Muscle of leg (tissue), 11 donors: ENCODE measurements around the gene ALDH3A1. TPM values are rescaled to one million over a fixed set of nuclear protein-coding genes. Genes with fewer than 3 reads are reported as not detected.
A peak's percentile ranks its signal among the peaks of the same experiment; 100 is the strongest.

Experiments used
- DNase-seq: peaks from one replicate; pipeline ENCODE4 v3.0.0; 2013
- H3K27ac ChIP-seq: one replicate; pipeline ENCODE4 v1.5.1; 2013; ENCODE audit warnings: mild to moderate bottlenecking, low read length, control low read depth
- H3K27me3 ChIP-seq: one replicate; pipeline ENCODE4 v1.6.1; 2013; ENCODE audit warnings: low read length; ENCODE audit not compliant: control insufficient read depth, insufficient read depth
- H3K36me3 ChIP-seq: one replicate; pipeline ENCODE4 v1.6.1; 2013; ENCODE audit warnings: low read length; ENCODE audit not compliant: control insufficient read depth, insufficient read depth
- H3K4me1 ChIP-seq: one replicate; pipeline ENCODE4 v1.6.1; 2013; ENCODE audit warnings: low read length; ENCODE audit not compliant: control insufficient read depth, insufficient read depth
- H3K4me3 ChIP-seq: one replicate; pipeline ENCODE4 v1.5.1; 2013; ENCODE audit warnings: low read length, control low read depth
- H3K9me3 ChIP-seq: replicated peaks from 2 replicates; pipeline ENCODE4 v1.6.1; 2013; ENCODE audit warnings: low read depth, low read length; ENCODE audit not compliant: control insufficient read depth
- WGBS: methylation state at CpG from one replicate; pipeline ENCODE4 v1.1.5; 2013; ENCODE audit warnings: missing lambda C conversion rate; ENCODE audit not compliant: insufficient coverage; 5-methylcytosine and 5-hydroxymethylcytosine counted together
- polyA plus RNA-seq, 8 donors: library from polyadenylated mRNA; unstranded; fragments of 120-200 nt; gene quantifications; one replicate each; pipeline versions ENCODE4 v1.2.1 to v1.2.3, GENCODE V29; 2013; ENCODE audit warnings: inconsistent platforms in 1 of 8, low replicate concordance in 1 of 8; ENCODE audit not compliant: insufficient read length in 8 of 8, insufficient read depth in 1 of 8
- total RNA-seq: library from RNA; stranded (reverse); fragments of 120-200 nt; gene quantifications from one replicate; pipeline ENCODE4 v1.2.4, GENCODE V29; 2013

The ALDH3A1 gene
- total and polyA plus RNA-seq, 9 donors, result 0.18 to 0.57 (median 0.29) TPM

- no peaks in the 10 kb centered on the region for H3K36me3 ChIP-seq
- H3K27me3 ChIP-seq, result peaks cover 8% of the 10 kb centered on the region
- WGBS, result 90% methylated on average over 3 of the region's 3 CpGs
- peaks cover 27% of the 10 kb centered on the region for H3K4me1 ChIP-seq
- no peaks in the 10 kb centered on the region for H3K9me3 ChIP-seq
- no peak overlapping the region for H3K27ac ChIP-seq
- DNase-seq, result no peak
- H3K4me3 ChIP-seq, result no peak overlapping the region
Observed at GRCh38 chr17:19750835-19751234, 2.7 kb upstream of the ALDH3A1 start.

DNA sequence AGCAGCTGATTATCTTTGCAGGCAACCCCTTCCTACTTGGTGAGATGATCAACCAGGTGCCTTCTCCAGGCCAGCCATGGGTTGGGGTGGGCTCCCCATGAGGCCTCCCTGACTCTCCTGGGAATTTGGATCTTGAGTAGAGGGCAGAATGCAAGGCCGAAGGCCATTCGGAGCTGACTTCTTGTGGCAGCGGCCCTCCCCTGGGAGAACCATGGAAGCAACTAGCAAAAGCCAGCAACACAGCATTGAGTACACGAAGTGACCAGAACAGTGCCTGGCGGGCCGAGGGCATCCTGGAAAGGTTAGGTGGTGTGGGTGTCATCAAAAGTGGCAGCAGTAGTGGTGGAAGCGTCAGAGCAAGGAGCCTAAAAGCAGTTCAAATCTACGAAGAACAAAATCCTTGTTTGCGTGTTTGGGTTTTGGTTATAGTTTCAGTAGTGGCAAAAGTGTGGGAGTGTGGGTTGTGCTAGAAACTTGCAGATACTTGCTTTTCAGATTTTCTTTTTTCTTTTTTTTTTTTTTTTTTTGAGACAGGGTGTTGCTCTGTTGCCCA, 2.0 kb upstream of the ALDH3A1 start:
- peaks cover 10% of the 10 kb centered on the region for H3K27me3 ChIP-seq
- H3K4me3 ChIP-seq, result no peak overlapping the region
- WGBS, result 92% methylated on average over 8 of the region's 9 CpGs
- H3K27ac ChIP-seq, result no peak overlapping the region
- DNase-seq, result no peak
- peaks cover 31% of the 10 kb centered on the region for H3K4me1 ChIP-seq
- H3K36me3 ChIP-seq, result no peaks in the 10 kb centered on the region
- no peaks in the 10 kb centered on the region for H3K9me3 ChIP-seq

GRCh38 chr17:19748807-19749193, 702 bp upstream of the ALDH3A1 start:
- Histone ChIP-seq H3K9me3 (no peaks in the 10 kb centered on the region), H3K27ac (peak overlapping the region; percentile 6), H3K36me3 (no peaks in the 10 kb centered on the region), H3K4me3 (no peak overlapping the region), H3K27me3 (peaks cover 10% of the 10 kb centered on the region), H3K4me1 (peaks cover 36% of the 10 kb centered on the region)
- DNase-seq, result no peak
- WGBS, result 41% methylated on average over 12 of the region's 13 CpGs

DNA sequence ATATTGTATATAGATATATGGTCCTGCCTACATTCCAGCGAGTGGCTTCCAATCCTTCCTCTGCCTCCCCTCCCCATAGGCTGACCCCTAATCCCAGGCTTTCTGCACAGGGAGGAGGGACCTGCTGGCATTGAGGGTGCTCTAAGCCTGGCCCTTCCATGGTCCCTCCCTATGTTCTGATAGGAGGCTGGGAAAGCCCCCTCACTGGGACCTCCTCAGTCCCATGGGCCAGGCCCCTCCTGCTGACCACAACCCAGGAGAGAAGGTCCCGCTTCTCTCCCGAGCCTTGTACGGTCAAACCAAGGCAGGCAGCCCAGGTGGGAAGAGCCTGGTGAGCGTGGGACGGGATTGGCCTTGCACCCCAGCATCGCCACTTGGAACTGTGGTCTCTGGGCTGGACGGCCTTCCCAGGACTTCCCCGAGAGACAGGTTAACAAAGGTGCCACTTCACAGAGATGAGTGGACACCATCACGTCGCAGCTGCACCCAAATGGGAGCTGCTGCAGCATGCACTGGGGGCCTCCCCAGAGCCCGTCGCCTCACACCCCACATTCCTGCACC, 859 bp downstream of the ALDH3A1 start:
- Histone ChIP-seq H3K27me3 (peaks cover 10% of the 10 kb centered on the region), H3K4me1 (peaks cover 23% of the 10 kb centered on the region), H3K4me3 (no peak overlapping the region), H3K36me3 (no peaks in the 10 kb centered on the region), H3K9me3 (no peaks in the 10 kb centered on the region), H3K27ac (no peak overlapping the region)
- no peak for DNase-seq
- 91% methylated on average over 10 of the region's 13 CpGs for WGBS

DNA sequence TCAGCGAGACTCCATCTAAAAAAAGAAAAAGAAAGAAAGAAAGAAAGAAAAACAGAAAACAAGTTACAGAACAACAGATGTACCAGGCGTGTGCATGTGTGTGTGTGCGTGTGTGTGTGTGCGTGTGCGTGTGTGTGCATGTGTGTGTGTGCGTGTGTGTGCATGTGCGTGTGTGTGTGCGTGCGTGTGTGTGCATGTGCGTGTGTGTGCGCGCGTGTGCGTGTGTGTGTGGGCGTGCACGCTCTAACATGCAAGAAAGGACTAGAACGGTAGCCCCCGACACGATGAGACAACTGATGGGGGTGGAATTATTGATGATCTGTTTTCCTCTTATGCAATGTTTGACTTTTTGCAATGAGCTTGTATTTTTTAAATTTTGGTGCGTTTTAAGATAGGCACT, 1.6 kb downstream of the ALDH3A1 start:
- Histone ChIP-seq H3K4me1 (peaks cover 23% of the 10 kb centered on the region), H3K27ac (no peak overlapping the region), H3K9me3 (no peaks in the 10 kb centered on the region), H3K4me3 (no peak overlapping the region), H3K36me3 (no peaks in the 10 kb centered on the region), H3K27me3 (peaks cover 10% of the 10 kb centered on the region)
- WGBS, result 94% methylated on average over 15 of the region's 20 CpGs
- no peak for DNase-seq

DNA sequence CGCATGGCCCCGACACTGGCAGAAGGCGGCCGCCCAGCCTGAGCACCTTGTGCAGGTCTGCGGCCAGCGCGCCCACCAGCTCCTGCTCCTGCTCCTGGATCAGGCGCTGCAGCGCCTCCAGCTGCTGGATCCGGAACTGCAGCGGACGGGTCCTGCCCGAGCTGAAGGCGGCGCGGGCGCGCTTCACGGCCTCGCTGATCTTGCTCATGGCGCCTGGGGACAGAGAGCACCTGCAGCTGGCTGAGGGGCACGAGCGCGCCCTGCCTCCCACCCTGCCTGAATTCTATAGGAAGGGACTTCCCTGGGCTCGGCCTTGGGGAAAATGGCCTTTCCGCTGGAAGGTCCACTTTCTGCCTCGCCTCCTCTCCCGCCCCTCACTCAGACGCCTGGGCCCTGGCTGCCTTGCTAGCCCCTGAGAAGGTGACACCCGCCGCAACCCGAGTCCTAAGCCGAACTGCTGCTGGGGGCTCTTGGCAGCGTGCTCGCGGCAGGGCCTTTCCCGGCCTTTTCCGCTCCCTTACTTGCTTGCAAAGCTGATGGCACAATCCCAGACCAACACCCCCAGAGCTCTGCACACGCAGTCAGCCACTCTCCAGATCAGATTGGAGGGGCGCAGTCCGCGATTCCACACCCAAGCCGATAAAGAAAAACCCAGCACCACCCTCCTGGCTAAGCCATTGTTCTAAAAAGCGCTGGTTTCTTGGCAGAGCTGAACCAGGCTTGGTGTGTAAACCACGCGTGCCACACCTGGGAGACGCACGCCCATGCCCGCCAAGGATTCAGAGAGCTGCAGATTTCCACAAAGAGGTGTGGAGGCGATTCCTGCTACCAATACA, 3.0 kb downstream of the ALDH3A1 start:
- H3K9me3 ChIP-seq, result no peaks in the 10 kb centered on the region
- peaks cover 10% of the 10 kb centered on the region for H3K27me3 ChIP-seq
- H3K36me3 ChIP-seq, result no peaks in the 10 kb centered on the region
- 22% methylated on average over 47 of the region's 50 CpGs for WGBS
- DNase-seq, result peak; percentile 91
- H3K27ac ChIP-seq, result no peak overlapping the region
- H3K4me1 ChIP-seq, result peaks cover 23% of the 10 kb centered on the region
- peak overlapping the region; percentile 41 for H3K4me3 ChIP-seq

GRCh38 chr17:19744492-19744891, 3.6 kb downstream of the ALDH3A1 start:
- DNase-seq, result no peak
- no peak overlapping the region for H3K27ac ChIP-seq
- H3K9me3 ChIP-seq, result no peaks in the 10 kb centered on the region
- no peaks in the 10 kb centered on the region for H3K36me3 ChIP-seq
- 4% methylated on average over 23 of the region's 26 CpGs for WGBS
- peaks cover 23% of the 10 kb centered on the region for H3K4me1 ChIP-seq
- H3K27me3 ChIP-seq, result peaks cover 10% of the 10 kb centered on the region
- peak overlapping the region; percentile 41 for H3K4me3 ChIP-seq

DNA sequence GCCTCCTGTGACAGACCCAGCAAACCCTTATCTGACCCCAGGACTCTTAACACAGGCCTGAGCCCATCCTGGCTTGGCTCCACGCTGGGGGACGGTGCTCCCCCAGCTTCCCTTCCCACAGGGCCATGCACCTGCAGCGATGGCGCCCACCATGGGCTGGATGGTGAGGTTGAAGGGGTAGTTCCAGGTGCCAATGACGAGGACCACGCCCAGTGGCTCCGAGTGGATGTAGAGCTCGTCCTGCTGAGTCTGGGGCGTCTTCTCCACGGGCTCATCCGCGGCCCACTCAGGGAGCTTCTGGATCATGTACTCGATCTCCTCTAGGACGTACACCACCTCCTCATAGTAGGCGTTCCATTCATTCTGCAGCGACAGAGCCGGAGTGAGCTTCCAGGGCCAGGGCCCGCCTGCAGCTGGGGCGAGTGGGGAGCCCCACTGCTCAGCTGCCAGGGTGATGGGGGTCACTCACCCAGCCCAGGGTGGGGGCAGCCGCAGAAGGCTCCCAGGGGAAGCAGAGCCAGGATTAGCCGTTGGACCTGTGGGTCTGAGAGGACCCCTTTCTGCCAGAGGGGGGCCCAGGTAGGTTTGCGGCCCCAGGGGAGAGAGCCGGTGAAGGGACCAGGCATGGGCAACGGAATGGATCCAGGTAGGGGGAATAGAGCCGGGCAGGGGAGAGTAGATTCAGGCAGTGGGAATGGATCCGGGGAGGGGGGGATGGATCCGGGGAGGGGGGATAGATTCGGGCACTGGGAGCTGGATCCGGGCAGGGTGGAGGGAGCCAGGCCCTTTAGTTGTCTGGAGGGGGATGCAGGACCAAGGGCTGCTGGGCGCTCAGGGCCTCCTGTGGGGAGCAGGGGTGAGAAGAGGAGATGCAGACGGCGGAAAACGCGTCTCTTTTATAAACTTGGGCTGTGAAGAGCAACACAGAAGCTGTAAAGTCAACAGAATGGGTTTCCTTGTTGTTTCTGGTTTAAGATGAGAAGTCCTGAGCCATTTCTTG, 4.7 kb downstream of the ALDH3A1 start:
- Histone ChIP-seq H3K4me3 (no peak overlapping the region), H3K9me3 (no peaks in the 10 kb centered on the region), H3K27me3 (peaks cover 9% of the 10 kb centered on the region), H3K4me1 (peaks cover 17% of the 10 kb centered on the region), H3K36me3 (no peaks in the 10 kb centered on the region), H3K27ac (no peak overlapping the region)
- no peak for DNase-seq
- WGBS, result 90% methylated on average over 30 of the region's 34 CpGs

DNA sequence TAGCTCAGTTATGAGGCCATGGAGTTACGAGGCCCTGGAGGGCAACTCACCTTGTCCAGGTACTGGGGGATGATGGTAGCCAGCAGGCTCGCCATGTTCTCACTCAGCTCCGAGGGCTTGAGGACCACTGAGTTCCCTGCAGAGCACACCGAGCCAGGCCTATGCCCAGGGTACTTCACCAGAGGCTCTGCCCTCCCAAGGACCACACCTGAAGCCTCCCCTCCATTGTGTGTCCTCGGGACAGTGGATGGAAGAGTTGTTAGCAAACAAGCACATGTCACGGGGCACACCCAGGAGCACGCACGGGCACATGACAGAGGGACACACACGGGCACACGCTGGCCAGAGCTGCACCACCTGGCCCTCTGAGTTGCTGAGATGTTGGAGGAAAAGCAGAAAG, 5.6 kb downstream of the ALDH3A1 start:
- no peaks in the 10 kb centered on the region for H3K9me3 ChIP-seq
- peaks cover 3% of the 10 kb centered on the region for H3K27me3 ChIP-seq
- no peak overlapping the region for H3K4me3 ChIP-seq
- peaks cover 10% of the 10 kb centered on the region for H3K4me1 ChIP-seq
- no peak for DNase-seq
- H3K36me3 ChIP-seq, result no peaks in the 10 kb centered on the region
- WGBS, result 93% methylated on average over 7 of the region's 10 CpGs
- H3K27ac ChIP-seq, result no peak overlapping the region
